ENCODE measurements around the gene TADA3. TPM values are rescaled to one million over a fixed set of nuclear protein-coding genes. Genes with fewer than 3 reads are reported as not detected.

TADA3 gene, protein sequence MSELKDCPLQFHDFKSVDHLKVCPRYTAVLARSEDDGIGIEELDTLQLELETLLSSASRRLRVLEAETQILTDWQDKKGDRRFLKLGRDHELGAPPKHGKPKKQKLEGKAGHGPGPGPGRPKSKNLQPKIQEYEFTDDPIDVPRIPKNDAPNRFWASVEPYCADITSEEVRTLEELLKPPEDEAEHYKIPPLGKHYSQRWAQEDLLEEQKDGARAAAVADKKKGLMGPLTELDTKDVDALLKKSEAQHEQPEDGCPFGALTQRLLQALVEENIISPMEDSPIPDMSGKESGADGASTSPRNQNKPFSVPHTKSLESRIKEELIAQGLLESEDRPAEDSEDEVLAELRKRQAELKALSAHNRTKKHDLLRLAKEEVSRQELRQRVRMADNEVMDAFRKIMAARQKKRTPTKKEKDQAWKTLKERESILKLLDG
- 65.0 and 73.8 TPM in 2 replicates for total RNA-seq

DNA sequence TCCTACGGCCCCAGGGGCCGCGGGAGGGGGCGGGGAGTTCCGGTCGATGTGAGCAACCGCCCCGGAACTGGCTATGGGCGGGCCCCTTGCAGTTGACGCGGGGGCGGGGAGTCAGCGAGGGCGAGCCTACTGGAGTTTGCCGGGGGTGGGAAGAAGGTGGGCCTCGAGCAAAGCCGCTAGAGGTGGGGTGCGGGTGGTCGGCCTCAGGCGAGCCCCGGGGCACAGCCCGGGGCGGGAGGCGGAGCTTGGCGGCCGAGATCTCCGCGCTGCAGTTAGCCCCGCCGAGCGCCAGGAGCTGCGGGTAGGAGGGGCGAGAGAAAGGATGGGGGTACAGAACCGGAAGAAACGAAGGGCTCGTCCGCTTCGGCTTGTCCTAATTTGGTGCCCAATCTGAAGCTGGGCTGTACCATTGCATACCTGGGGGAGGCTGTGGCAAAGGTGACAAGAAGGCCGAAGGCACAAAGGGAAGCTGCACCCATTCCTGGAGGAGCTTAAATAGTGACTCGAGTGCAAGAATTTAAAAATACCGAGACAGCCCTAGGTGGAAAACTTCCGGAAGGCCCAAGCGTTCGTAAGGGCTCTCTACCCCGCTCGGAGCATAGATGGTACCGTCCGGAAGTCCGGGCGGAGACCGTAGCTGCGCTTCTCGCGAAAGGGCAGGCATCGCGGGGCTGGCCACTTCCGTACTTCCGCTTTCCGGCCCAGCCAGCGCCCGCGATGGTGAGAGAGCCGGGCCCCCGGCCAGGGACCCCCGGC is at the start of gene TADA3, which contains the start of gene ARPC4:
TSS of gene TADA3 (minus strand) at position 69 of the 756 bp plus-strand sequence. CDS start 1,007 bp downstream, outside the sequence.
TSS of gene ARPC4 (plus strand) at position 678 of the 756 bp plus-strand sequence. CDS start at position 718, 40 bp downstream.

DNA sequence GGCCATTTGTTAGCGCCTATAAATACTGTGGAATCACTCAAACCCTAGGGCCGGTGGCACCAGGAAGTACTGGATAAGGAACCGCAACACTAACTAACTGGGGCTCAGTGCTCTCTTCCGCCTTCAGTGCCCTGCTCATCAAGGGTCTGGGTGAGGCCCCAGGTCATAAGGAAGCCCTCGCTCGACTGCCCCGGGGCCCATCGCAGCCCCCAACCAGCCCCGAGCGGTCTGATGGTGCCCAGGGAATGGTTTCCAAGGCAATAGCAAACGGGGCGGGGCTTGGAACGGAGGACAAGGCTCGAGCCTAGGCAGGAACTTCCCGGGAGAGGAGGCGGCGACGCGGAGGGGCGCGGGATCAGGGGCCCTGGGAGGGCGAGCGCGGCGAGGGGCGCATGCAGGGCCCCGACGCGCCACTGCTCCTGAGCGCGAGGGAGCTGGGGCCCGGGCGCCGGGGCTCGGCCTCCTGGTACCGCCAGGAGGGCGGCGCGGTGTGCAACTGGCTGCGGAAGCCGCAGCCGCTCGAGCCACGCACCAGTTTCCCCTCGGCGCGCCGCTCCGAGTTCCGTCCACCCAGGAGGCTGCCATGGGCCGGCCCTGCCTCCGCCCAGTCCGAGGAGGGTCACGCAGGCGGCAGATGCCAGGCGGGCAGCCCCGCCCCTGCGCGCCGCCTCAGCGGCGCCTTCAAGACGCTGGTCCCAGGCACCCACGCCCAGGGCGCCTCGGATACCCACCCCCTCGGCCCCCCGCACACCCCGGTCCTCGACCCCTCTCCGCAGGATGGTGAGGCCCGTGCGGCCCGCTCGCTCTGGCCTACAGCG is 17.6 kb upstream of the TADA3 start, which contains the start of gene TTLL3:
TSS of gene TTLL3 (plus strand) at position 648 of the 818 bp plus-strand sequence. CDS start 400 bp downstream, outside the sequence.

DNA sequence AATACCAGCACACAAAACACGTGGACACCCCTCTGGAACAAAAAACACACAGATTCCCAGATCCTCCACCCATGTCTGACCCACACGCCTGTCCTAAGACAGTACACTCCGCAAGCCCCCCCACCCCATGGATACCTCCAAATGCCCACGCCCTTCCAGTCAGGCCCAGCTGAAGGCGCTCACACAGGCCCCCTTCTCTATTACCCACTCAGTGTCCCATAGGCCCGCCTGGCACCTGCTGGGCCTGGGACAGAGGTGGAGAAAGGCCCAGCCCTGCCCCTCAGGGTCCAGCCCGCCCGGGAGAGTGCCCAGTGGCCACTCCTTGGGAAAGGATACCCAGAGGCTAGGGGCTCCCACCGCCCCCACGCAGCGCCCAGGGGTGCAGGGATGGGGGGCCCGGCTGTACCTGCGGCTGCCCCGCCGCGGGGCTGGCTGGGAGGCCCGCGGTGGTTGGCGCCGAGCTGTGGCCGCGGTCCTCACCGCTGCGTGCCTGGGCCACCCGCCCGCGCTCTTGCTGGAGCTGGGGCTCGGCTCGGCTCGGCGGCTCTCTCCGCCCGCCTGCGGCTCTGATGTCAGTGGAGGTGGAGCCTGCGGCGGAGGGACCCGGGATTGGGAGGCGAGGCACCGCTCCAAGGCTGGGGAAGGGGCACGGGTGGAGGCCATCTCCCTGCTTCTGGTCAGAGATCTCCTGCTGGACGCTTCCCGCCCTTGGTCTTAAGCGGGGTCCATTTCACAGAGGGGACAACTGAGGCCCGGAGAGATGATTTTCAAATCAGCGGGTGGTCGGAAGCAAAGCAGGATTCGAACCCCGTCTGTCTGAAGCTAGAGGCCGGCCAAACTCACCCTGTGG is 22.6 kb downstream of the TADA3 start, which contains the start of gene CAMK1:
TSS of gene CAMK1 (minus strand) at position 522 of the 850 bp plus-strand sequence. CDS start 2,198 bp downstream, outside the sequence.

DNA sequence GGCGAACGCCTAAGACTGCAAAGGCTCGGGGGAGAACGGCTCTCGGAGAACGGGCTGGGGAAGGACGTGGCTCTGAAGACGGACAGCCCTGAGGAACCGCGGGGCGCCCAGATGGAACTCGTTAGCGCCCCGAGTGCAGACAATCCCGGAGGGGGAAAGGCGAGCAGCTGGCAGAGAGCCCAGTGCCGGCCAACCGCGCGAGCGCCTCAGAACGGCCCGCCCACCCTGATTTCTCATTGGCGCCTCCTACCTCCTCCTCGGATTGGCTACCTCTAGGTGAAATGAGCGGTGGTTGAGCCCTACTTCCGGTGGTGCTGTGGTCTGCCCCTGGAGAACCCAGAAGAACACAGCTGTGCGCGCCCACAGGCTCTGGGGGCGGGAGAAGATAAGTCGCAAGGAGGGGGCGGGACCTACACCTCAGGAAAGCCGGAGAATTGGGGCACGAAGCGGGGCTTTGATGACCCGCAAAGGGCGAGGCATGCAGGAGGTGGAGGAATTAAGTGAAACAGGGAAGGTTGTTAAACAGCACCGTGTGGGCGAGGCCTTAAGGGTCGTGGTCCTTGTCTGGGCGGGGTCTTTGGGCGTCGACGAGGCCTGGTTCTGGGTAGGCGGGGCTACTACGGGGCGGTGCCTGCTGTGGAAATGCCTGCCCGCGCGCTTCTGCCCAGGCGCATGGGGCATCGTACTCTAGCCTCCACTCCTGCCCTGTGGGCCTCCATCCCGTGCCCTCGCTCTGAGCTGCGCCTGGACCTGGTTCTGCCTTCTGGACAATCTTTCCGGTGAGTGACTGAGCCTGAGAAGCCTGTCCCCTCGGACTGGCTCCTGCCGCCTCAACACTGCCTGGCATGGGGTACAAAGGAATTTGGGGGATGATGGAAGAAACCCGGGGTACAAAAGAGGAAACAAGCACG is 42.4 kb downstream of the TADA3 start, which contains the start of gene OGG1:
TSS of gene OGG1 (plus strand) at position 308 of the 911 bp plus-strand sequence. CDS start at position 643, 335 bp downstream.

DNA sequence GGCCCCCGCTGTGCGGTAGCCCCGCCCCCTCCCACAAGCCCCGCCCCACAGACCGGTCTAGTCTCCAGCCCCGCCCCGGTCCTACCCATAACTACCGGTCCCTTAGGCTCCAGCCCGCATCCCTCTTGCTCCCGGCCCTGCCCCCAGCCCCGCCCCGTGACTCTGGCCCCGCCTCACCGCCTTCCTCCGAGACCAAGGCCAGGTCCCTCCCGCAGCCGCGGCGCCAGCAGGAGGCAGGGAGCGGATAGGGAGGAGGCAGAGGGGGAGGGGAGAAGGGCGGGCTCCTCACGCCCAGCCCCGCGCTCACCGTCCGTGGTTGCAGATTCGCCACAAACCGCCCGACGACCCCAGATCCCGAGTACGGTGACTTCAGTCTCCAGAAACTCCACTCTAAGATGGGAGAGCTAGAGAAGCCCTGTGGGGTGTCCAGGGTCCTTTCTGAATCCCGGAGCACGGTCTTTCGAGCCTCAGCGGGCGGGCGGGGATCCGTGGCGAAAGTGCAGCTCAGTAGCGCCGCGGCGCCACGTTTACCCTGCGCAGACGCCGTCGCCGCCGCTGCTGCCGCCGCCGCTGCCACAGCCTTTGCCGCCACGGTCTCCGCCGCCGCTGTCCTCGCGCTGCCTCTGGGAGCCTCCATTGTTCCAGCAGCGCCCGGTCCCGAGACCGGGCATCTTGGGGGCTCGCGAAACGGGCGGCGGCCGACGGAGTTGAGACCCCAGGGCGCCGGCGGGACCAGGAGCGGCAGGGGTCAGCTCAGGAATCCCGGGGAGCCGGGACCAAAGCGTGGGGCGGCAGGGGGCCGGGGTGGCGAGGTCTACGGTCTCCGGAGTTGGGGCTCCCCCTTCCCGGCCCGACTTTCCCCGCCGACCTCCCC is 60.8 kb downstream of the TADA3 start, which contains the start of gene BRPF1:
TSS of gene BRPF1 (plus strand) at position 530 of the 874 bp plus-strand sequence. CDS start 2,406 bp downstream, outside the sequence.

Other genes with a start within 250 kb of the TADA3 start
- gene LHFPL4, start 238.7 kb downstream of the TADA3 start, total RNA-seq: not detected in 2 replicates
- gene MTMR14, start 143.0 kb downstream of the TADA3 start, total RNA-seq: 31.6 and 32.4 TPM in 2 replicates
- not detected in 2 replicates for gene CPNE9, start 88.6 kb downstream of the TADA3 start, total RNA-seq
- 14.0 and 16.4 TPM in 2 replicates for gene BRPF1, start 60.7 kb downstream of the TADA3 start, total RNA-seq
- 23.5 and 24.2 TPM in 2 replicates for gene OGG1, start 42.5 kb downstream of the TADA3 start, total RNA-seq
- gene CAMK1, start 22.5 kb downstream of the TADA3 start, total RNA-seq: 60.6 and 64.3 TPM in 2 replicates
- gene ARPC4, start 609 bp upstream of the TADA3 start, total RNA-seq: 228 and 238 TPM in 2 replicates
- 18.4 and 22.5 TPM in 2 replicates for gene TTLL3, start 17.8 kb upstream of the TADA3 start, total RNA-seq
- 16.3 and 18.8 TPM in 2 replicates for gene RPUSD3, start 51.5 kb upstream of the TADA3 start, total RNA-seq
- not detected in 2 replicates for gene CIDEC, start 87.8 kb upstream of the TADA3 start, total RNA-seq
- gene JAGN1, start 98.1 kb upstream of the TADA3 start, total RNA-seq: 13.4 and 17.4 TPM in 2 replicates
- 3.5 and 4.4 TPM in 2 replicates for gene IL17RE, start 110.4 kb upstream of the TADA3 start, total RNA-seq
- gene IL17RC, start 124.6 kb upstream of the TADA3 start, total RNA-seq: 29.2 and 36.5 TPM in 2 replicates
- 20.3 and 25.4 TPM in 2 replicates for gene CRELD1, start 141.4 kb upstream of the TADA3 start, total RNA-seq
- gene PRRT3, start 159.9 kb upstream of the TADA3 start, total RNA-seq: 2.5 and 2.6 TPM in 2 replicates
- 74.0 and 83.0 TPM in 2 replicates for gene EMC3, start 194.4 kb upstream of the TADA3 start, total RNA-seq
- 13.1 and 25.9 TPM in 2 replicates for gene FANCD2, start 234.0 kb upstream of the TADA3 start, total RNA-seq